ENCODE results near the gene SRCAP.

DNA sequence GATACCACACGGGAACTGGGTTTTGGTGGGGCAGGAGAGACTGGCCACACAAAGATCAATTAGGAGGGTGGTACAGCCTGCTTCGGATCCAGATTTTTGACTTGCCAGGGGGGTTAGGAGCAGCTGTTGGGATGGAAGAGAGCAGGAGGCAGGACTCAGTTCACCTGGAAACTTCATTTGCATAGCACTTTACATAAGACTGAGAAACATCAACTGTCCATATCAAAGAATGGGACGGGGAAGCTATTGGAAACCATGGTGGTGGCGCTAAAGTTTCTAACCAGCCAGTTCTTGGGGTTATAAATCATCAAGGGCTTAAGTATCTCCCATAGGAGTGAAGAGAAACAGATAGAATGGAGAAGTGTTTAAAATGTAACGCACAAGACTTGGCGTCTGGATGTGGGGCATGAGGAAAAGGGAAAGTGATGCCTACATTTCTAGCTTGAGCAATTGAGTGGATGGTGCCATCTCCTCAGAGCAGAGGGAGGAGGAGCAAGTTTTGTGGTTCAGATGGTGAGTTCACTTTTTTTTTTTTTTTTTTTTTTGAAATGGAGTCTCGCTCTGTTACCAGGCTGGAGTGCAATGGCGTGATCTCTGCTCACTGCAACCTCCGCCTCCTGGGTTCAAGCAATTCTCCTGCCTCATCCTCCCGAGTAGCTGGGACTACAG is 6.4 kb upstream of the SRCAP start:
- TF ChIP-seq, protein P1, sequence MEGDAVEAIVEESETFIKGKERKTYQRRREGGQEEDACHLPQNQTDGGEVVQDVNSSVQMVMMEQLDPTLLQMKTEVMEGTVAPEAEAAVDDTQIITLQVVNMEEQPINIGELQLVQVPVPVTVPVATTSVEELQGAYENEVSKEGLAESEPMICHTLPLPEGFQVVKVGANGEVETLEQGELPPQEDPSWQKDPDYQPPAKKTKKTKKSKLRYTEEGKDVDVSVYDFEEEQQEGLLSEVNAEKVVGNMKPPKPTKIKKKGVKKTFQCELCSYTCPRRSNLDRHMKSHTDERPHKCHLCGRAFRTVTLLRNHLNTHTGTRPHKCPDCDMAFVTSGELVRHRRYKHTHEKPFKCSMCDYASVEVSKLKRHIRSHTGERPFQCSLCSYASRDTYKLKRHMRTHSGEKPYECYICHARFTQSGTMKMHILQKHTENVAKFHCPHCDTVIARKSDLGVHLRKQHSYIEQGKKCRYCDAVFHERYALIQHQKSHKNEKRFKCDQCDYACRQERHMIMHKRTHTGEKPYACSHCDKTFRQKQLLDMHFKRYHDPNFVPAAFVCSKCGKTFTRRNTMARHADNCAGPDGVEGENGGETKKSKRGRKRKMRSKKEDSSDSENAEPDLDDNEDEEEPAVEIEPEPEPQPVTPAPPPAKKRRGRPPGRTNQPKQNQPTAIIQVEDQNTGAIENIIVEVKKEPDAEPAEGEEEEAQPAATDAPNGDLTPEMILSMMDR (IDR thresholded peaks at IDR 0.05) = no peak
- TF ChIP-seq EZH2 (IDR thresholded peaks at IDR 0.05) = no peak
- no peak for TF ChIP-seq EZH2phosphoT487 (IDR thresholded peaks at IDR 0.05)

All from neural progenitor cell (in vitro differentiated cells).